GM20000 (cell line): ENCODE measurements around the gene SLC39A2.
"Not testable (repeated sequence)": the region's sequence is repeated elsewhere in the genome, so short reads cannot be mapped to it uniquely, and the experiment has no call there.

ENCODE experiments used
- DNase-seq: peaks from one replicate; pipeline ENCODE4 v3.0.0; 2012; ENCODE audit warnings: low spot score
- CTCF ChIP-seq: IDR thresholded peaks from 2 replicates; pipeline ENCODE4 v1.5.1; 2012; ENCODE audit warnings: mild to moderate bottlenecking, control low read depth; ENCODE audit errors: extremely low read depth, missing control alignments

SLC39A2 gene

GRCh38 chr14:20971705-20972021 is 27.4 kb upstream of the SLC39A2 start:
- DNase-seq = no peak

GRCh38 chr14:20973501-20973900 is 25.6 kb upstream of the SLC39A2 start:
- no peak for DNase-seq
- TF ChIP-seq CTCF = no peak

More at GRCh38 chr14:20971705-20972021, 27.4 kb upstream of the SLC39A2 start:
- no peak for TF ChIP-seq CTCF

GRCh38 chr14:20976291-20976690 is 22.8 kb upstream of the SLC39A2 start:
- no peak for DNase-seq
- TF ChIP-seq CTCF = no peak

GRCh38 chr14:20978687-20979086 is 20.4 kb upstream of the SLC39A2 start:
- DNase-seq = no peak
- no peak for TF ChIP-seq CTCF

GRCh38 chr14:20980906-20981305 is 18.2 kb upstream of the SLC39A2 start:
- DNase-seq = no peak
- TF ChIP-seq CTCF = no peak

GRCh38 chr14:20982646-20983369 is 16.3 kb upstream of the SLC39A2 start:
- no peak for TF ChIP-seq CTCF

GRCh38 chr14:20985650-20986049 is 13.4 kb upstream of the SLC39A2 start:
- DNase-seq = not testable (repeated sequence)

More at GRCh38 chr14:20982646-20983369, 16.3 kb upstream of the SLC39A2 start:
- no peak for DNase-seq

GRCh38 chr14:20986811-20987210 is 12.3 kb upstream of the SLC39A2 start:
- DNase-seq = no peak
- no peak for TF ChIP-seq CTCF
